ENCODE measurements around the gene NHEJ1. TPM values are rescaled to one million over a fixed set of nuclear protein-coding genes. Genes with fewer than 3 reads are reported as not detected.

Gene NHEJ1
- total and polyA plus RNA-seq, 4 donors = 8.4 to 21.1 (median 12.5) TPM

- Histone ChIP-seq H3K4me1 (ENCODE audit: control insufficient read depth in 5 of 5, insufficient read depth in 5 of 5, low read length in 5 of 5) (peaks cover 0 to 16% (median 0%) of the 10 kb centered on the region in 5 donors), H3K9ac (ENCODE audit: insufficient read depth in 1 of 2, low read length in 2 of 2) (no peak within 1 kb of the TSS)
- no peak for TF ChIP-seq CTCF (IDR thresholded peaks at IDR 0.05; ENCODE audit: control extremely low read depth, extremely low read depth)
Measured at GRCh38 chr2:219060821-219061791, 99.5 kb downstream of the NHEJ1 start, which contains the start of gene IHH. TSS of gene IHH (minus strand) at chr2:219060921. CDS start at chr2:219060467, 454 bp downstream.

GRCh38 chr2:219059725-219060682 is 100.6 kb downstream of the NHEJ1 start:
- H3K9ac ChIP-seq (ENCODE audit: insufficient read depth in 1 of 2, low read length in 2 of 2) = no peak overlapping the region
- H3K27me3 ChIP-seq (ENCODE audit: control insufficient read depth in 3 of 3, insufficient read depth in 3 of 3, low read length in 2 of 3) = peaks cover 0 to 68% (median 56%) of the 10 kb centered on the region in 3 donors
- no peak for TF ChIP-seq CTCF (IDR thresholded peaks at IDR 0.05; ENCODE audit: control extremely low read depth, extremely low read depth)
- peaks cover 0 to 16% (median 0%) of the 10 kb centered on the region in 5 donors for H3K4me1 ChIP-seq (ENCODE audit: control insufficient read depth in 5 of 5, insufficient read depth in 5 of 5, low read length in 5 of 5)
- DNase-seq (no peak), ATAC-seq (ENCODE audit: insufficient read depth, low FRiP score) (no peak)
- peak overlapping the region; percentile 8 for H3K4me3 ChIP-seq
- no peak overlapping the region for H3K27ac ChIP-seq (ENCODE audit: low read depth in 1 of 2, low read length in 1 of 2)
- 3 to 4% methylated on average over 66 to 81 of the region's 81 CpGs for WGBS, 2 donors
- H3K9me3 ChIP-seq (ENCODE audit: control insufficient read depth in 4 of 4, insufficient read depth in 3 of 4, low read length in 3 of 4) = no peaks in the 10 kb centered on the region
- peaks cover 0 to 2% (median 0%) of the 10 kb centered on the region in 4 donors for H3K36me3 ChIP-seq (ENCODE audit: control insufficient read depth in 4 of 4, insufficient read depth in 4 of 4, low read length in 4 of 4)

More at GRCh38 chr2:219060821-219061791, 99.5 kb downstream of the NHEJ1 start, which contains the start of gene IHH:
- H3K27me3 ChIP-seq (ENCODE audit: control insufficient read depth in 3 of 3, insufficient read depth in 3 of 3, low read length in 2 of 3) = peaks cover 0 to 64% (median 55%) of the 10 kb centered on the region in 3 donors
- no peaks in the 10 kb centered on the region for H3K36me3 ChIP-seq (ENCODE audit: control insufficient read depth in 4 of 4, insufficient read depth in 4 of 4, low read length in 4 of 4)
- DNase-seq (no peak), ATAC-seq (ENCODE audit: insufficient read depth, low FRiP score) (no peak)
- H3K9me3 ChIP-seq (ENCODE audit: control insufficient read depth in 4 of 4, insufficient read depth in 3 of 4, low read length in 3 of 4) = no peaks in the 10 kb centered on the region
- H3K4me3 ChIP-seq = peak within 1 kb of the TSS; percentile 8
- no peak within 1 kb of the TSS for H3K27ac ChIP-seq (ENCODE audit: low read depth in 1 of 2, low read length in 1 of 2)
- WGBS, 2 donors = 2 to 3% methylated on average over 54 to 76 of the region's 76 CpGs

GRCh38 chr2:219059375-219059724 is 101.3 kb downstream of the NHEJ1 start:
- H3K36me3 ChIP-seq (ENCODE audit: control insufficient read depth in 4 of 4, insufficient read depth in 4 of 4, low read length in 4 of 4) = peaks cover 0 to 4% (median 0%) of the 10 kb centered on the region in 4 donors
- TF ChIP-seq CTCF (IDR thresholded peaks at IDR 0.05; ENCODE audit: control extremely low read depth, extremely low read depth) = no peak
- H3K4me3 ChIP-seq = no peak overlapping the region
- no peak for ATAC-seq (ENCODE audit: insufficient read depth, low FRiP score)
- peaks cover 0 to 68% (median 56%) of the 10 kb centered on the region in 3 donors for H3K27me3 ChIP-seq (ENCODE audit: control insufficient read depth in 3 of 3, insufficient read depth in 3 of 3, low read length in 2 of 3)
- H3K9ac ChIP-seq (ENCODE audit: insufficient read depth in 1 of 2, low read length in 2 of 2) = no peak overlapping the region
- 3 to 4% methylated on average over 17 of the region's 17 CpGs for WGBS, 2 donors
- H3K27ac ChIP-seq (ENCODE audit: low read depth in 1 of 2, low read length in 1 of 2) = no peak overlapping the region
- H3K9me3 ChIP-seq (ENCODE audit: control insufficient read depth in 4 of 4, insufficient read depth in 3 of 4, low read length in 3 of 4) = no peaks in the 10 kb centered on the region
- peaks cover 0 to 16% (median 0%) of the 10 kb centered on the region in 5 donors for H3K4me1 ChIP-seq (ENCODE audit: control insufficient read depth in 5 of 5, insufficient read depth in 5 of 5, low read length in 5 of 5)
- no peak for DNase-seq

All from lung (tissue), 12 donors.